Activated B cell treated with CpG ODN at 0.5 μM for 24 hours (primary cell): ENCODE results near the gene PTPN13. TPM values are rescaled to one million over a fixed set of nuclear protein-coding genes. Genes with fewer than 3 reads are reported as not detected.
"Not testable (repeated sequence)": the region's sequence is repeated elsewhere in the genome, so short reads cannot be mapped to it uniquely, and the experiment has no call there.

Experiments
- ATAC-seq: fragments of 200-7000 bp; cut with Tn5 transposase; one replicate; pipeline ENCODE4 v1.10.0; 2021; ENCODE audit warnings: low read depth, mild to moderate bottlenecking, moderate library complexity
- CTCF ChIA-PET: fragments of 350-600 bp; sonication (Branson Sonifier 250); formaldehyde crosslinking; loops from one replicate; lab custom pipeline; 2021; ENCODE audit warnings: antibody characterized with exemption; lab: Charles Lee
- POLR2A ChIA-PET: fragments of 350-600 bp; sonication (Branson Sonifier 250); formaldehyde crosslinking; loops from one replicate; lab custom pipeline; 2021; ENCODE audit warnings: antibody characterized with exemption; lab: Charles Lee
- DNase-seq: peaks from one replicate; pipeline ENCODE4 v3.0.0; 2022
- H3K27ac Mint-ChIP-seq: one replicate; pipeline ENCODE4 v1.8.0; 2020; ENCODE audit warnings: mixed read lengths
- H3K27me3 Mint-ChIP-seq: one replicate; pipeline ENCODE4 v1.8.0; 2021; ENCODE audit warnings: mixed read lengths
- H3K36me3 Mint-ChIP-seq: one replicate; pipeline ENCODE4 v1.8.0; 2021; ENCODE audit warnings: low read depth, mixed read lengths
- H3K4me1 Mint-ChIP-seq: one replicate; pipeline ENCODE4 v1.8.0; 2021; ENCODE audit warnings: mixed read lengths
- H3K4me3 Mint-ChIP-seq: one replicate; pipeline ENCODE4 v1.8.0; 2020; ENCODE audit warnings: mild to moderate bottlenecking, mixed read lengths
- H3K9me3 Mint-ChIP-seq: one replicate; pipeline ENCODE4 v1.8.0; 2020; ENCODE audit warnings: mixed read lengths
- CTCF ChIP-seq: fragments of 200-600 bp; IDR thresholded peaks from one replicate; pipeline ENCODE4 v1.8.0; 2022; ENCODE audit warnings: antibody characterized with exemption, mild to moderate bottlenecking
- intact Hi-C: fragments of 100-400 bp; cut with micrococcal nuclease; formaldehyde crosslinking; loops from one replicate; pipeline ENCODE4 v1.15.1; 2024
- total RNA-seq: library from RNA; stranded (reverse); gene quantifications from 2 replicates; pipeline ENCODE4 v1.2.3, GENCODE V29; 2022

The PTPN13 gene
- total RNA-seq, 1 donor from 2014 or later, result 0.07 TPM

GRCh38 chr4:86653237-86653865 lies 59.2 kb downstream of the PTPN13 start:
- DNase-seq, result no peak

GRCh38 chr4:86656781-86657180 lies 62.7 kb downstream of the PTPN13 start:
- POLR2A ChIA-PET, H3K36me3 Mint-ChIP-seq, intact Hi-C loops, ATAC-seq, H3K27ac Mint-ChIP-seq, H3K4me1 Mint-ChIP-seq, CTCF ChIA-PET, DNase-seq, H3K4me3 Mint-ChIP-seq, H3K27me3 Mint-ChIP-seq: not testable (repeated sequence)
- peaks cover 16% of the 10 kb centered on the region for H3K9me3 Mint-ChIP-seq

More at GRCh38 chr4:86653237-86653865, 59.2 kb downstream of the PTPN13 start:
- intact Hi-C loops, result no loop called here
- H3K9me3 Mint-ChIP-seq, result peaks cover 16% of the 10 kb centered on the region
- H3K27me3 Mint-ChIP-seq, result no peaks in the 10 kb centered on the region
- POLR2A ChIA-PET, result no interaction called here
- no peak for TF ChIP-seq CTCF
- H3K27ac Mint-ChIP-seq, result no peak overlapping the region
- CTCF ChIA-PET, result interaction anchor here (0.7 kb wide), 1 partner anchor 19 kb away, joined by 3 read pairs; no protein-coding TSS in a partner anchor
- ATAC-seq, result no peak
- no peaks in the 10 kb centered on the region for H3K36me3 Mint-ChIP-seq
- no peaks in the 10 kb centered on the region for H3K4me1 Mint-ChIP-seq
- no peak overlapping the region for H3K4me3 Mint-ChIP-seq

- Mint-ChIP-seq H3K4me1 (no peaks in the 10 kb centered on the region), H3K27ac (no peak overlapping the region), H3K9me3 (peaks cover 14% of the 10 kb centered on the region), H3K27me3 (no peaks in the 10 kb centered on the region), H3K4me3 (no peak overlapping the region), H3K36me3 (no peaks in the 10 kb centered on the region)
- POLR2A ChIA-PET, result no interaction called here
- intact Hi-C loops, result no loop called here
- CTCF ChIA-PET, result no interaction called here
- DNase-seq (no peak), ATAC-seq (no peak)
- TF ChIP-seq CTCF, result no peak
Observed at GRCh38 chr4:86657382-86657781, 63.3 kb downstream of the PTPN13 start.

GRCh38 chr4:86657910-86658309 lies 63.8 kb downstream of the PTPN13 start:
- no peaks in the 10 kb centered on the region for H3K4me1 Mint-ChIP-seq
- no peak for ATAC-seq
- H3K27ac Mint-ChIP-seq, result no peak overlapping the region
- no peak overlapping the region for H3K4me3 Mint-ChIP-seq
- TF ChIP-seq CTCF, result no peak
- CTCF ChIA-PET, result no interaction called here
- POLR2A ChIA-PET, result no interaction called here
- DNase-seq, result no peak
- H3K27me3 Mint-ChIP-seq, result no peaks in the 10 kb centered on the region
- H3K9me3 Mint-ChIP-seq, result peaks cover 10% of the 10 kb centered on the region
- no peaks in the 10 kb centered on the region for H3K36me3 Mint-ChIP-seq
- intact Hi-C loops, result no loop called here

GRCh38 chr4:86660401-86660800 lies 66.3 kb downstream of the PTPN13 start:
- ATAC-seq (no peak), DNase-seq (no peak)
- H3K9me3 Mint-ChIP-seq, result peaks cover 5% of the 10 kb centered on the region
- H3K27me3 Mint-ChIP-seq, result no peaks in the 10 kb centered on the region
- no peak for TF ChIP-seq CTCF
- no peak overlapping the region for H3K4me3 Mint-ChIP-seq
- CTCF ChIA-PET, result no interaction called here
- H3K36me3 Mint-ChIP-seq, result no peaks in the 10 kb centered on the region
- H3K4me1 Mint-ChIP-seq, result no peaks in the 10 kb centered on the region
- H3K27ac Mint-ChIP-seq, result no peak overlapping the region
- POLR2A ChIA-PET, result no interaction called here
- intact Hi-C loops, result no loop called here

- Mint-ChIP-seq H3K9me3 (peaks cover 3% of the 10 kb centered on the region), H3K4me3 (no peak overlapping the region), H3K27me3 (no peaks in the 10 kb centered on the region), H3K36me3 (no peaks in the 10 kb centered on the region), H3K4me1 (no peaks in the 10 kb centered on the region), H3K27ac (no peak overlapping the region)
- DNase-seq (no peak), ATAC-seq (no peak)
- no peak for TF ChIP-seq CTCF
- intact Hi-C loops, result no loop called here
- ChIA-PET POLR2A (no interaction called here), CTCF (no interaction called here)
Observed at GRCh38 chr4:86661006-86661405, 66.9 kb downstream of the PTPN13 start.
